GM21447 (cell line): Measurements from ENCODE around the gene SMARCA4.

Experiments
- ATAC-seq: cut with Tn5 transposase; IDR thresholded peaks from one replicate; pipeline ENCODE4 v1.9.1; 2021; ENCODE audit not compliant: unreplicated experiment

Gene SMARCA4

DNA sequence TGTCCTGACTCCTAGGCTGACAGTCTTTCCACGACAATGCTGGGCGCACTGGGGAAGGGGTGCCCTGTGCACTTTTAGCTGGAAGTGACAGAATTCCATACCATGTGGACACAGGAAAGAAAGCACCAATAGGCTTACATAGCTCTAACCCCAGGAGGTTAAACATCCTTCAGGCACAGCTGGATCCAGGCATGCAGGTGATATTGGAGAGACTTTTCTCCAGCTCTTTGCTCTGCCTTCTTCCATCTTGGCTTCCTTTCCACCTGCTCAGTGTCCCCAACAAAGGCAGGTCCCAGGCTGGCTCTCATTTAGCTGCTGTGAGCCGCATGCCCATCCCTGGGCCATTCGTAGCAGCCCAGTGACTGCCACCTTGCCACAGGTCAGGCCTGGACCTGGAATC is 67.3 kb downstream of the SMARCA4 start:
- ATAC-seq: no peak

DNA sequence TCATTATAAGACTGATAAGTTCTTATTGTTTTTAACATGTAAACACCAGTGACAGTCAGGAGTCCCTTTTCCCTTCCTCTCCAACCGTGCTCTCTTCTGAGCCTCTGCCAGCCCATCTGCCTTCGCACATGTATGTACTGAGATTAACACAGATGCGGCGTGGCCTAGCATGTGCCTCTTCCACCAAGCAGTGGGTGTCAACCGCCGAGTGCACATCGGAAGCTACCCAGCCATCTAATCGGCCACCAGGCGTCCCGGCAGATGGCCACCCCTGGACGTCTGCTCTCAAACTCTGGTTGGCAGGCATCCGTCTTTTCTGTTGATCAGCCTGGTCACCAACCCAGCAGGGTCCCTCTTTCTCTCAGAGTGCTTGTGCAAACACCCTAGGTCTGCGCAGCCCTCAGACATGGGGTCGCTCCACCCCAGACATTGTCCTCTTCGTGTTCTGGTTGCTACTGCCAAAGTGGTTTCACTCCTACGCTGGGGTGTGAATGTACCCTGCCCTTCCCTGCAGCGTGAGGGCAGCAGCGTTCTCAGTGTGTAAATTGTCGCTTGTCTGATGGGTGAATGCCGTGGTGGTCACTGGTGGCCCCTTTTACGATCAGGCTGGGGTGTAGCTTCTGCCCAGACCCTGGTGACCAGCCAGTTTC is 70.7 kb downstream of the SMARCA4 start:
- ATAC-seq: no peak

DNA sequence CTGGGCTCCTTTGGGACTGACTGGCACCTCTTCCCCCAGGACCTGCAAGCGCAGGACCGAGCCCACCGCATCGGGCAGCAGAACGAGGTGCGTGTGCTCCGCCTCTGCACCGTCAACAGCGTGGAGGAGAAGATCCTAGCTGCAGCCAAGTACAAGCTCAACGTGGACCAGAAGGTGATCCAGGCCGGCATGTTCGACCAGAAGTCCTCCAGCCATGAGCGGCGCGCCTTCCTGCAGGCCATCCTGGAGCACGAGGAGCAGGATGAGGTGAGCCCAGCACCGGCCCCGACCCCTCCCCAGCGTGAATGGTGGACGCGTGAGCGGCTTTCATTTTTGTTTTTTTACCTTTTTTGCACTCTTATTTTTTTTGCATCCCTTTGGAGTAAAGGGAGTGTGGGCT is 72.4 kb downstream of the SMARCA4 start:
- no peak for ATAC-seq

DNA sequence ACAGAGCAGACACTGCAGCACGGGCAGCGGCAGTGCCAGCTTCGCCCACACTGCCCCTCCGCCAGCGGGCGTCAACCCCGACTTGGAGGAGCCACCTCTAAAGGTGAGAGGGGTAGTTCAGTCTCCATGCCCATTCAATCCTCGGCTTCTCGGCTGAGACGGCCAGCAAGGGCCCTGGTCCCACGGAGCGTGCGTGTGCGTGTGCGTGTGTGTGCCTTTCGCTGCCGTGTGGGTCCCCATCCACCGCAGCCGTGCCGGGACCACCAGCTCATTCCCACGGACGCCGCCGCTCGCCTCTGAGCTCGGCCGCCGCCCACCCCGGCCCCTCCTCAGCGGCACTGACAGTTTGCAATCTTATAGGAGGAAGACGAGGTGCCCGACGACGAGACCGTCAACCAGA is 72.9 kb downstream of the SMARCA4 start:
- ATAC-seq: no peak

DNA sequence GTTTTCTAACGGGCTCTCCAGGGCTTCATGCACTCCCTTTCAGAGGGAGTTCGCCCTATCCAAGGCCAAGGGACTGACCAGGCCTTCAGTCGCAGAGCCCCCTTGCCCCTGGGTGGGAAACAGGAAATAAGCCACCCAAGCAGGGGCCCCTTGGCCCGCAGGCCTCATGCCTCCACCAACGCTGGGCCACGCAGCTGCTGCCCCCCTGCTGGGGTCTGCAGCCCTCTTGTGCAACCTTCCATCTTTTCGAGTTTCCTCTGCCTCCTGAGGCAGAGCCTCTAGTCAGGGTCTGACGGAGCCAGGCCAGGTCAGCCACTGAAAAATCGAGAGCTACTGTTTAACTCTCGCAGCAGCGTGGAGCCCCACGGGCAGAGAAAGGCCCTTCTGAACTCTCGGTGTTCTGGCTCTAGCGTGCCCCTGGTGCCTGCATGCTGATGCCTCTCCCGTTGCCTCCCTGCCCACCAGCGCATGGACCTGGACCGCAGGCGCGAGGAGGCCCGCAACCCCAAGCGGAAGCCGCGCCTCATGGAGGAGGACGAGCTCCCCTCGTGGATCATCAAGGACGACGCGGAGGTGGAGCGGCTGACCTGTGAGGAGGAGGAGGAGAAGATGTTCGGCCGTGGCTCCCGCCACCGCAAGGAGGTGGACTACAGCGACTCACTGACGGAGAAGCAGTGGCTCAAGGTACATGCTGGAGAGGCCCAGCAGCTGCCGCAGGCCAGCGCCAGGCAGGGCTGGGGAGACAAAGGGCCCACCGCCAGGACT is 73.8 kb downstream of the SMARCA4 start:
- ATAC-seq: no peak

DNA sequence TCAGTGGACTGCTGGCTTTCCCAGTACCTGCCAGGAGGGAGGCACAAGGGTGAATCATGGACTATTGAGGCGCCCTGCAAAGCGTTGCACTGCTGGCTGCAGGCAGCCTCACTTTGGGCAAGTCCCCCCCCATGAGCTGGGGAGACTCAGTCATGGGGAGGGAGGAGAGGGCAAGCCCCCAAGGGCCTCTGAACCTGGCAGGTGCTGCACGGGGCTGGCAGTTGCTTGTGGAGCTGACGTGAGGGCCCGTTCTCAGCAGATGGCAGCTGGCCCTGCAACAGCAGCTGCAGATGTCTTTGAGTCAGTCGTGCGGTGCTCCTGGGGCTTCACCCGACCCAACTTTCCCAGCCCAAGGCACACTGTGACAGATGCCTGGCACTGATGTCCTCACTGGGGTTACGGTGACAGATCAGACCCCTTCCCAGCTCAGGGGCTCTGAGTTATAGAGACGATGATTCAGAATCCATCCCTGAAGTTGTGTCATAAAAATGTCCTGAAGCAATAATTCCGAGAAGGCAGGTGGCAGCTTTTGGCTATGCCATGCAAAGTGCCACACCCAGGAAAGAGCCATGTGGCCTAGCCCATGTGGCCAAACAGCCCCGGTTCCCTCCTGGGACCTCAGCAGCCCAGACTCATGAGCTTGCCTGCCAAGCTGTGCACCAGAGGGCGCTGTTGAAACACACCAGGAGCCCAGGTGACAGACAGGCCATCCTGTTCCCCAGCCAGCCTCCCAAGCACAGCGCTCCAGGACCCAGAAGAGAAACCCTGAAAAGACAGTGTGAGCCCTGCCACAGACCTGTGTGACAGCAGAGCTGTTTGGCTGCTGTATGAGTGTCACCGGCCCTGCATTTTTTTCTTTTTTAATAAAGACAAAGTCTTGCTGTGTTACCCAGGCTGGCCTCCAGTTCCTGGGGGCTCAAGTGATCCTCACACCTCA is 74.9 kb downstream of the SMARCA4 start:
- ATAC-seq: peak; percentile 68

DNA sequence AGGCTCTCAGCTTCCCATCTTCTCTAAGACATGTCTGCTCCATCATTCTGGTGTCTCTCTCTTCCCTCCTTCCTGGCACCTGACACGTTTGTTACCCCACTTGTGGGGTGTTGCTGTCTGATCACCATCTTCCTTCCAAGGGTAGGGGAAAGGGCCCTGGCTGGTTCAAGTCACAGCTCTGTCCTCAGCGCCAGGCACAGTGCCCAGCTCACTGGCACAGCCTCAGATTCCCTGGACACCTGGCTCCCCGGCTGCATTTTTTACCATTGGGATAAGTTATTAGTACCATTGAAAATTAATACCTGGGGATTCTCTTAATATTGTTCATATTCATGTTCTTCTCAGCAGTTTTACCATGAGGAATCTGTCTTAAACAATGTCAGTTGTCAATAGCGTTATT is 77.7 kb downstream of the SMARCA4 start:
- no peak for ATAC-seq

DNA sequence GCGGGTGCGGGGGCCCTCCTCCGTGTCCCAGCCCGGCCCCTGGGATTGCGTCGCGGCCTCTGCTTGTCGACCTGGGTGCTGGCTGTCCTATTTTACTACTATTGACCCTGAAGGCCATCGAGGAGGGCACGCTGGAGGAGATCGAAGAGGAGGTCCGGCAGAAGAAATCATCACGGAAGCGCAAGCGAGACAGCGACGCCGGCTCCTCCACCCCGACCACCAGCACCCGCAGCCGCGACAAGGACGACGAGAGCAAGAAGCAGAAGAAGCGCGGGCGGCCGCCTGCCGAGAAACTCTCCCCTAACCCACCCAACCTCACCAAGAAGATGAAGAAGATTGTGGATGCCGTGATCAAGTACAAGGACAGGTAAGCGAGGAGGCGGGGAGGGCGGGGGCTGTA is 80.4 kb downstream of the SMARCA4 start:
- ATAC-seq: no peak

DNA sequence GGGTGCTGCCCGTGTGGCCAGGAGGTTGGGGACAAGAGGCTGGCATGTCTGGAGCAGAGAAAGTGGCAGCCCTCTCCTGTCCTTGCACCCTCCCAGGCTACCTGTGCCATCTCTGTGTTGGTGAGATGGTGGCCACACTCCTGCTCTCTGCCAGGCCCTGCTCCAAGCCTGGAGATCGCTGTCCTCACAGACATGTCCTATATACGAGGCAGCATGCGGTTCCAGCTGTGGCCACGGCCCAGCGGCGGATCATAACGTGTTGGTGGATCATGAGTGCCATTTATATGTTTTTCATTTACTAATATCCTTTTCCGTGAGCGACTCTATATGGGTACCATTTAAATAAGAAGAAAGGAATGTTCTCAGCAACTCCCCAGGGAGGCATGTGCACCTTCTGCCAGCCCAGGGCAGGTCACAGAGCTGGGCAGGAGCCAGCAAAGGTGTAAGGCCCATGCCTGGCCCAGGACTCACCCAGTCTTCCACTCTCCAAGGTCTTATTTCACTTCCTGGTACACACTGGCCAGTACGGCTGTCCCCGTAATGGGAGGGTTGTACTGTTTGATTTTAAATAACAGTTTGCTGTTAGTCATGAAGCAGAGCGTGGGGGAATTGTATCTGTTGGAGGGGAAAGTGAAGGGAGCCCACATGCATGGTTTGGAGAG is 81.3 kb downstream of the SMARCA4 start:
- ATAC-seq: no peak

DNA sequence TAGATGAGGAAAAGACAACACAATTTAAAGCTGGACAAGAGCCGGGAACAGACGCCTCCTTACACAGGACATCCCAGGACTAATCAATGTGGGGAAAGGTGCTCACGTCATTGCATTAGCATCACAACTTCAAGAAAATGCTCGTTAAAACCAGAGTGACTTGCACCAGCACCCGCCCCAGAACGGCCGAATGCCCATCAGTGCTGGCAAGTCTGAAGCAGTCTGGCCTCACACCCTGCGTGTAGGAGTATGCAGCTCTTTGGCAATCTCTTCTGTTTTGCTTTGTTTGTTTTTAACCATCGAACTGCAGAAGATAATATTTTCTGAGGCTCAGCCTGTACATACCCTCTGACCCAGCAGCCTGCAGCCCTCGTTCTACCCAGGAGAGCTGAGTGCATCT is 83.6 kb downstream of the SMARCA4 start:
- ATAC-seq: no peak

DNA sequence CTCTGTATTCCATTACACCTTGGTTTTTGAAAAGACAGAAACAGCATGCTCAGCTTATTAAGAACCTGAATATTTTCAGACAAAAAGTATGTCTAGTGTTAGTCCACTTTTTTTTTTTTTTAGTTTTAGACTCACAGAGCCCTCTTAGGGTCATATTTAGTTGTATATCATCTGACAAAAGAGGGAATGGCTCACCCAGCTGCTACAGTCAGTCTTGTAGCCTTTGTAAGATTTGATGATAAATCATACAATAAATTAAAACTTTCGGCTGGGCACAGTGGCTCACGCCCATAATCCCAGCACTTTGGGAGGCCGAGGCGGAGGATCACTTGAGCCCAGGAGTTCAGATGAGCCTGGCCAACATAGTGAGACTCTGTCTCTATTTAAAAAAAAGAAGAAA is 84.7 kb downstream of the SMARCA4 start:
- ATAC-seq: no peak

DNA sequence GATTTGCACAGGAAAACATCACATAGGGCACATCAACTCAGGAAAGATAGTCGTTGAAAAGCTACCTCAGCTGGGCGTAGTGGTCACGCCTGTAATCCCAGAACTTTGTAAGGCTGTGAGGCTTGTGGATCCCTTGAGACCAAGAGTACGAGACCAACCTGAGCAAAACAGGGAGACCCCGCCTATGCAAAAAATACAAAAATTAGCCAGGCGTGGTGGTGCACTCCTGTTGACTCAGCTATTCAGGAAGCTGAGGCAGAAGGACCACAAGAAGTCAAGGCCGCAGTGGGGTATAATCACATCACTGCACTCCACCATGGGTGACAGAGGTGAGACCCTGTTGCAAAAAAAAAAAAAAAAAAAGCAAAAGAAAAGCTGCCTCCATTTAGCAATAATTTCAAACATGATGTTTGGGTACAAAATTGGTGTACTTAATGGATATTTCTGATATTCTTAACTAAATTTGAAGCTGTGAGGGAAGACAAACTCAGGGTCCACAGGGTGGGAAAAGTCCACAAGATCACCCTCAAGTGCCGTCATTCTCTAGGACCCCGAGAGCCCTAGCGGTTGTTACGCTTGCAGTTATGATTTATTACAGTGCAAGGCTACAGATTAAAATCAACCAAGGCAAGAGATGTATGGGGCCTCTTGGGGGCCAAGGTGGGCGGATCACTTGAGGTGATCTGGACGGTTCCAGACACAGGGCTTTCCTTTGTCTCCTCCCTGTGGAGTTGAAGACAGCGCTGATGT is 86.0 kb downstream of the SMARCA4 start:
- ATAC-seq: no peak

DNA sequence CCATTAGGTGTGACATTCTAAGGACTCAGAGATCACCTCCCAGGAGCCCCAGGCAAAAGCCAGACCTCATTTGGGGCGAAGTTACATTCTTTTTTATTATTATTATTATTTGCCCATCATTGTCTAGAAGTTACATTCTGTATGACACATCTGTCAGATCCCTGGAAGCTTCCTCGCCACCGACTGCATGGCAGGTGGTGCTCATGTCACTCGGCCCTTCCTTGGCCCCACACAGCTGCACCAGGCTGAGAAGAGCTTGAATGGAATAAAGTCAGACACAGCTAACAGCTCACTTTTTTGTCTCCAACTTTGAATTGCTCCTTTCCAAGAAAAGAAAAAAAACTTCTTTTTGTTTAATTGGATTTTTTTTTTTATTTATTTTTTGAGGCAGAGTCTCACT is 87.0 kb downstream of the SMARCA4 start:
- no peak for ATAC-seq

DNA sequence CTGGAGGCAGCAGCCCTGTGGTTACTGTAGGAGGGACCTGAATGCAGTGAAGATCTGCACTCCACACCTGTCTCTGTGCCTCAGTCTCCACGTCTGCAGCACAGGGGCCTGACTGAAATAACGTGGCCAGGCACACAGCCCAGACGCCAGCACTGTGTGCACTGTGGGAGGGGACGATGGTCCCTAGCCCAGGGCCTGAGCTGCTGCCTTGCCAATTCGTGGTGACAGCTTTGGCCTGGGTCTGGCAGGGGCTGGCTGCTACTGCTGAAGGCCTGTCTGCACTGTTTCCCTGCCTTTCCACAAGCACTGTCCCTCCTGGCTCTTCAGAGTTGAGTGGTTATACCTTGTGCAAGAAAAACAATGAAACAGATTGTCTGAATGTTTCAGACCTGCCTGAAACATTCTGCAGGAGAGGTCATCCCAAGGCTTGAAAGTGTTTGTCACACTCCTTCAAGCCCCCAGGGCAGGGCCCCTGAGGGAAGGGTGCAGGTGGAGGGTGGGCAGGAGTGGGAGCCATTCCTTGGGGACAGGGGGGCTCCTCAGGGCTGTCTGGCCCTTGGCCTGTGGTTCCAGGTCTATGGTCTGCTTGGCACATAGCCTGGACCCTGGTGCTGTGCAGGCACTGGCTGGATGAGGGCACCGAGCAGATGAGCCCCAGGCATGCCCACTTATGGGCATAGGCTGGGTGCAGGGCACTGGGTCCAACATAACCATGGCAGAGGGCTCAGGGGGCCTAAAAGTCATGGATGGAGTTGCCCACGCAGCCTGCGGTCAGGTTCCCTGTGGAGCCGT is 89.7 kb downstream of the SMARCA4 start:
- no peak for ATAC-seq

DNA sequence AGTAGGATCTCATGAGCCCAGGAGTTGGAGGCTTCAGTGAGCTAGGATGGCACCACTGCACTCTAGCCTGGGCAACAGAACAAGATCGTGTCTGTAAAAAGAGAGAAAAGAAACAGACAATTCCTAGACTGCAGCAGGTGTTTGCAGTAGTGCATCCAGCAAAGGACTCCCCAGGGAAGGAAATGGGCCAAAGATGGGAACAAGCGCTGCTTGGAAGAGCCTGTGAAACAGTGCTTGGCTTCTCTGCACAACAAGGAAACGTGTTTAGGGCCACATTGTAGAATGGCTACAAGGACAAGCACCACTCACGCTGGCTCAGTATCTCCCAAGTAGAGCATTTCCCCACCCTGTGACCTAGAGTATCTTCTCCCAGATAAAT is 93.0 kb downstream of the SMARCA4 start:
- ATAC-seq: no peak

DNA sequence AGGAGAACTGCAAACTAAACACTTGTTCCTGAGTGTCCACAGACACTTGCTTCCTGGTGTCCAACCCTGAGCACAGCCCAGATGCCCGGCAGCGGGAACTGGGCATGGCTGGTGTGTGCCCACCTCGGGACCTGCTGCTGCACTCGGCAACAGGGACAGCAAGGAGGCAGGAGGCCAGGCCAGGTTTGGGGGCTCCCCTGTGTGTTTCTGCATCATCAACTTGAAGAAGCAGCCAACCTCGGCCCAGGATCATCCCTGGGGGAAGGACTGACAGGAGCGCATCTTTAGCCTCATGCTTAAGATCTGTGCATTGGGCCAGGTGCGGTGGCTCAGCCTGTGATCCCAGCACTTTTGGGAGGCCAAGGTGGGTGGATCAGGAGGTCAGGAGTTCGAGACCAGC is 93.4 kb downstream of the SMARCA4 start:
- ATAC-seq: no peak

DNA sequence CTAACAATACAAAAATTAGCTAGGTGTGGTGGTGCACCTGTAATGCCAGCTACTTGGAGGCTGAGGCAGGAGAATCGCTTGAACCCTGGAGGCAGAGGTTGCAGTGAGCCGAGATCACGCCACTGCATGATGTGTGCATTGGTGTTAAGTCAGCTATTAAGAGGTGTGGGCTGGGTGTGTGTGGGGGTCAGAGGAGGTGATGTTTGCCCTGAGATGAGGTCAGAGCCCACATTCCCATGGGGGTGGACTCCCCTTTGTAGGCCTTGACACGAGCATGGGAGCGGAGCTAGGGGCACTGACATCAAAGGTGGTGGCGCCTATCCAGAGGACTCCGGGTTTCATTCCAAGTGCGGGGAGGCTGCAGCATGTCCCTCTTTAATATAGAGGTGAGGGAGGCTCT is 93.8 kb downstream of the SMARCA4 start:
- no peak for ATAC-seq

DNA sequence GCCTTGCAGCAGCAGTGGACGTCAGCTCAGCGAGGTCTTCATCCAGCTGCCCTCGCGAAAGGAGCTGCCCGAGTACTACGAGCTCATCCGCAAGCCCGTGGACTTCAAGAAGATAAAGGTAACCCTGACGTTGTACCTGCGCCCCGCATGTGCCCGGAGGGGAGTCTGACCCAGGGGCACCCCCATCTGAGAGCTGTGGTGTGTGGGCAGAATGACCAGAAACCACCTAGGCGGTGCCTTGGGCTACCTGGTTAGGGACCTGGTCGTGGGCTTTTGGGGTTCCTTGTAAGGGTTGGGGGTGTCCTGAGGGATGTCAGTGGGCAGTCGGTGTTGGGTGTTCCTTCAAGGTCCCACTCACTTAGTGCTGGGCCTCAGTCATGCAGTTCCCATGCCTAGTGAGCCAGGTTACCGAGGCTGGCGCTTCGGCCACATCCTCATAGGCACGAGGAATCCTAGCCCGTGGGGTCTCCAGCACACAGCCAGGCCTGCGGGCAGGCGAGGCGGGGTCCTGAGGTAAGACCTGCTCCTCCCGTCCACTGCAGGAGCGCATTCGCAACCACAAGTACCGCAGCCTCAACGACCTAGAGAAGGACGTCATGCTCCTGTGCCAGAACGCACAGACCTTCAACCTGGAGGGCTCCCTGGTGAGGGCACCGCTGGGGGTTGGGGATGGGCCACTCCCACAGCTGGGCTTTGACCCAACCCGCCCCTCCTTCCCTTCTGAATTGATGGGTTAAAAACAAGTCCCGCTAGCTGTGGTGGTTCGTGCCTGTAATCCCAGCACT is 97.6 kb downstream of the SMARCA4 start:
- no peak for ATAC-seq
